GM12865 (cell line): ENCODE measurements around the gene RAB43.

Source experiments
- DNase-seq: peaks from one replicate; pipeline ENCODE4 v3.0.0; 2010; ENCODE audit warnings: low read depth
- H3K4me3 ChIP-seq: 2 replicates; pipeline ENCODE4 v1.5.1; 2011; ENCODE audit warnings: mild to moderate bottlenecking, low read depth, low read length, control low read depth
- TF ChIP-seq, protein P1 (sequence below): IDR thresholded peaks from 2 replicates; pipeline ENCODE4 v1.5.1; 2011; ENCODE audit warnings: low read length, control low read depth, low read depth, inconsistent platforms; ENCODE audit not compliant: insufficient read depth; ENCODE audit errors: missing control alignments

RAB43 gene

DNA sequence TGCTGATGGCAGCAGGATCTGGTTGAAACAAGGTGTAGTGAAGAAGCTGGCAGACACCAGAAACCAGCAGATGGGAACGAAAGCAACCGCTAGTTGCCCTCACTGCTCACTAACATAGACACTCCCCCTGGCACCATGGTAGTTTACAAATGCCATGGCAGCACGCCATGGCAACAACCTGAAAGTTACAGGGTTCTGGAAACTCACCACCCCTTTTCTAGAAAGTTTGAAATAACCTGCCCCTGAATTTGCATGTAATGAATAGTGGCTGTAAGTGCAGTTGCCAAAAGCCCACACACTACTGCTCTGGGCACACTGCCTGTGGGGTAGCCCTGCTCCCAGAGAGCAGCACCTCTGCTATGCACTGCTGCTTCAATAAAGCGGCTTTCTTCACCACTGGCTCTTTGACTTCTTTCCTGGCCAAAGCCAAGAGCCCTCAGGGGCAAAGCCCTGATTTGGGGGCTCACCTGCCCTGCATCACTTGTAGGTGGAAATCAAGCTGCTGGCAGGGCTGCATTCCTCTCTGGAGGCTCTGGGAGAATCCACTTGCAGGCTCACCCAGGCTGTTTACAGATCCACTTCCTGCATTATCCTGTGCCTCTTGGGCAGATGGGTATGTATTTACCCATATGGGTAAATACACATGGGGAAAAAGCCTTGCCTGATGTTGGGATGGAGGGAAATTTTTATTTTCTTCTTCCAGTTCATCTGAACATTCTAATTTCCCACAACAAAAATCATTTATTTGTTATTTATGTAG is 63.0 kb downstream of the RAB43 start:
- H3K4me3 ChIP-seq = no peak overlapping the region
- DNase-seq = peak; percentile 56
- TF ChIP-seq, protein P1, sequence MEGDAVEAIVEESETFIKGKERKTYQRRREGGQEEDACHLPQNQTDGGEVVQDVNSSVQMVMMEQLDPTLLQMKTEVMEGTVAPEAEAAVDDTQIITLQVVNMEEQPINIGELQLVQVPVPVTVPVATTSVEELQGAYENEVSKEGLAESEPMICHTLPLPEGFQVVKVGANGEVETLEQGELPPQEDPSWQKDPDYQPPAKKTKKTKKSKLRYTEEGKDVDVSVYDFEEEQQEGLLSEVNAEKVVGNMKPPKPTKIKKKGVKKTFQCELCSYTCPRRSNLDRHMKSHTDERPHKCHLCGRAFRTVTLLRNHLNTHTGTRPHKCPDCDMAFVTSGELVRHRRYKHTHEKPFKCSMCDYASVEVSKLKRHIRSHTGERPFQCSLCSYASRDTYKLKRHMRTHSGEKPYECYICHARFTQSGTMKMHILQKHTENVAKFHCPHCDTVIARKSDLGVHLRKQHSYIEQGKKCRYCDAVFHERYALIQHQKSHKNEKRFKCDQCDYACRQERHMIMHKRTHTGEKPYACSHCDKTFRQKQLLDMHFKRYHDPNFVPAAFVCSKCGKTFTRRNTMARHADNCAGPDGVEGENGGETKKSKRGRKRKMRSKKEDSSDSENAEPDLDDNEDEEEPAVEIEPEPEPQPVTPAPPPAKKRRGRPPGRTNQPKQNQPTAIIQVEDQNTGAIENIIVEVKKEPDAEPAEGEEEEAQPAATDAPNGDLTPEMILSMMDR = no peak

DNA sequence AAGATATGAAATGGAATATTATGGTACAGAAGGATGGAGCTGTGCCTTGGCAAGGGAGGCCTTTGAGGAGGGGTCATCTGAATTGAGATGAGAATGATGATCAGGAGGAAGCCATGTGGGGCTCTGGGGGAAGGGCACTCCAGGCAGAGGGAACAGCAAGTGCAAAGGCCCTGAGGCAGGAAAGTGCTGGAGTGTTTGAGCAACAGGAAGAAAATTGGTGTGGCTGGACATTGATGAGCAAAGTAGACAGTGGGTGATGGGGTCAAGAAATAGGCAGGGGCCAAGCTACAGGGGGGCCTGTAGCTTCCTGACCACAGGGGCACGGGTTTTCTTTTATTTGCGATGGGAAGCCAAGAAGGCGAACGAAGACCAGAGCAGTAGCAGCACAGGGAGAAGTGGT is 64.4 kb downstream of the RAB43 start:
- H3K4me3 ChIP-seq = no peak overlapping the region
- TF ChIP-seq, protein P1 = no peak

DNA sequence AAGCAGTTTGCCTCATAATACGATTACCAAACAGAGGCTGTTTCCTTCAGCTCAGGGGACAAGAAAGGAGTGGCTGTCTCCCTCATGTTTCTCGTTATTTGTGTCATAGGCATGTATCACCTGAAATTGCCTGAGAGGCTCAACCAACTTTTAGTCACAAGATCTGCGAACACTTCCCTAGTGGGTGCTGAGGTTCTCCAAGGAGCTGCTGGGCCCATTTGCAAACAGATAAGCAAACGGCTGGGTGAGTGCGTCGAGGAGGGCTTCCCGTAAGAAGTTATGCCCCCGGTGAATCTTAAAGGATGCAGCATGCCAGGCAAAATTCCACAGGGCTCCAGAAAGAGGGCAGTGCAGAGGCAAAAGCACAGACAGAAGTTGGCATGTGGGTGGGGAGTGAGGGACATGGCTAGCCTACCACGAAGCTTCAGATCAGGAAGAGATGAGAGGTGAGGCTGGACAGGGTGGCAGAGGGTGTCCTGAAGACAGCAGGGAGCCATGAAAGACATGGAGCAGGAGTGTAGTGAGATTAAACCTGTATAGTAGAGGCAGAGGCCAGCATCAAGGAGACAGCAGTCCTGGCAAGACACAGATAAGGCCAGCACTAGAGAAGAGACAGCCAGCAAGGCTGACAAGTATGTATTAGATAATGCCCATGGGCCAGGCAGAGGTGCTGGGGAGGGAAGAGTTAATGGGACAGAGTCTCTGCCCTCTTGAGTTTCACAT is 65.0 kb downstream of the RAB43 start:
- H3K4me3 ChIP-seq = no peak overlapping the region
- TF ChIP-seq, protein P1 = no peak
- no peak for DNase-seq

More for the DNA sequence above, 64.4 kb downstream of the RAB43 start:
- no peak for DNase-seq

DNA sequence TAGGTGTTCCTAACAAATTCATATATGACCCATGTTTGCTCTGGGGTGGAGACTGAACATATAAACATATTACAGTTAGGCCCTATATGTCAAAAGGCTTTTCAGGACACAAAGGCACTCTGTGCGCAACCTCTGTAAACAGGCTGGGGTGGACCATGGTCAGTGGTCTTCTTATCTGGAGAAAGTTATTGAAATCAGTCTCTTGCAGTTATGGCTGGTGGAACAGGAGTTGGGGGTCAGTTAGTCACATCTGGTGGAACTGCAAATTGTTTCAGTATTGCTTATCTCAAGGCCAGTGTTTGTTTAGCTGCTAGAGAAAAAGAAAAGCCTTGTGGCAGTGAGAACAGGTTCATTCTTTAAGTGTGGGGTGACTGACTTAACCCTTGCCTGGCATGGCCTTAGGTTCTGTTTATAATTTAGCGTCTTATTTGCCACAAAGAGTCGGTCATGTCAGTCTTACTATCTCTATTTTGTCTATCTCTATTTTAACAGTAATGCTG is 66.9 kb downstream of the RAB43 start:
- TF ChIP-seq, protein P1 = no peak
- no peak overlapping the region for H3K4me3 ChIP-seq
- DNase-seq = no peak

DNA sequence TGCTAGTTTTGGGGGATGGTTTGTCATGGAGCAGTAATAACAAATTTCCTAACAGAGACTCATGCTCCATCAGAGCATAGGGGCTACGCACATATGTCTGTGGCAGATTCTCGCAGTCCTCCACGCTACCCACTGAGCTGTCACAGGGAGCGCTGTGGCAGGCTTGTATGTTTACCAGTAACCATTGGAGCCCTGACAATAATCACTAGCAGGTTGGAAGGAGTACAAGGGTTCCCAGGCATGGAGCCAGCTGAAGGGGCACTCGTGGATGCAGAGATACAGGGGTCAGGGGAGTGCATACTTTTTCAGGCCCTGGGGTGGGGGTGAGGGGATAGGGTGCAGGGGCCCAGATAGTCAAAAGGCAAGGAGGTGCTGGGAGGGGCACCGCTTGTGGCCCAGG is 68.9 kb downstream of the RAB43 start:
- TF ChIP-seq, protein P1 = no peak
- no peak for DNase-seq
- no peak overlapping the region for H3K4me3 ChIP-seq

DNA sequence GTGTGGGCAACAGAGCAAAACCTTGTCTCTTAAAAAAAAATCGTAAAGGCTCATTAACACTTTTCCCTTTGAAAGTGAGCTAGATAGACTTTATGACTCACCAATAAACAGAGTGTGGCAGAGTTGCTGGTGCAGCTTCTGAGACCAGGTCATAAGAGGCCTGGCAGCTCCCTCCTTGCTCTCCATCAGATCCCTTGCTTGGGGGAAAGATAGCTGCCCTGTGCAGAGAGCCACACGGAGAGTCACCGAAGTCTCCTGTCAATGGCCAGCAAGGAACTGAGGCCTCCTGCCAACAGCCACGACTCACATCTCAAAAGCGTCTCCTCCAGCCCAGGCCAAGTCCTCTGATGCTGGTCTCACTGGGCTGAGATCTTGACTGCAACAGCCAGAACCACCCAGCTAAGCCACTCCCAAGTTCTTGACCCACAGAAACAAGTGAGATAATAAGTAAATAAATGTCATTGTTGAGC is 69.7 kb downstream of the RAB43 start:
- no peak for DNase-seq
- TF ChIP-seq, protein P1 = no peak
- H3K4me3 ChIP-seq = no peak overlapping the region
